HG03378 (cell line): ENCODE results near the gene METRNL.
"Not testable (repeated sequence)": the region's sequence is repeated elsewhere in the genome, so short reads cannot be mapped to it uniquely, and the experiment has no call there.

Source experiments
- ATAC-seq: cut with Tn5 transposase; IDR thresholded peaks from one replicate; pipeline ENCODE4 v1.9.1; 2021; ENCODE audit warnings: mild to moderate bottlenecking, moderate library complexity; ENCODE audit not compliant: unreplicated experiment

METRNL gene

DNA sequence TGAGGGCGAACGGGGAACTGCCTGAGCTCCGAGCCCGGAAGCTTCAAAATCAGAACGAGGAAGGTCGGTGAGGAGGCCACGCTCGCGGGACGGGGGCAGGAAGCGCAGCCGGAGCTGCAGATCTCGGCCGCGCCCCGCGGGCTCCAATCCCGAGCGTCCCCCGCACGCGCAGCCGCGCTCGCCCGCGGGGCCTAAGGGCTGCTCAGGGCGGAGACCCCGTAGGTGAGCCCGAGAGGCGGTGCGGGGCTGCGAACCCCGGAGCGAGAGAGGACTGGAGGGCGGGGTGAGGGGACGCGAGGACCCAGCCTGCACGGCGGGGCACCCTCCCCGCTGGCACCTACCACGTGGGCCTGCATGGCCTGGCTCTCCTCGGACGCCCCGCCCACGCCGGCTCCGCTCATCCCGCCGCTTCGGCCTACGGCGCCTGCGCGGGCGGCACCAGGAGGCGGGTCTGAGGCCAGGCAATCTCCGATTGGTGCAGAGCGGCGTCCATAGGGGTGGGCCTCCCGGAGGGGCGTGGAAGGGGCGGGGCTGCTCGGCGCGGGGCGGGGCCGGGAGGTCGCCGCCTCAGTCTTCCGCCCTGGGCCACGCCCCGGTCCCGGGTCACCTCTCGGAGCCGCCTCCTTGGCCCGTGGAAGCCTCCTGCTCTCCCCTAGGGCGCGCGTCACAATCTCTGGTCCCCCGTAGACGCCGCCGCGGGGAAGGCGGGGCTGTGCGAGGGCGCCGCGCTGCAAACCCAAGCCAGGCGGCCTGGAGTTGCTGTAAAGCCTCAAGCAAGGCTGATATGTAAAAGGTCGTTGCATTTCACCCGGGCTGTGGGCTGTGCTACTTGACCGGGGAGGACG is 27.8 kb upstream of the METRNL start:
- ATAC-seq, result peak; percentile 77

DNA sequence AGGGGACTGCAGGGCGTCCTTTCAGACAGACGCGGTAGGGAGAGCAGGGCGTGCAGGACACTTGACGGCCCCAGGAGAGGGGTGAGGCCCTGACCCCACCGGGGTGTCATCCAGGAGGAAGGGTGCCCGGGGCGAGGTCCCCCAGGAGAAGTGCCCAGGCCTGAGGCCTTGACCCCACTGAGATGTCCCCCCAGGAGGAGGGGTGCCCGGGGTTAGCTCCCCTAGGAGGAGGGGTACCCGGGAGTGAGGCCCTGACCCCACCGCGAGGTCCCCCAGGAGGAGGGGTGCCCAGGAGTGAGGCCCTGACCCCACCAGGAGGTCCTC is 27.2 kb upstream of the METRNL start:
- no peak for ATAC-seq

DNA sequence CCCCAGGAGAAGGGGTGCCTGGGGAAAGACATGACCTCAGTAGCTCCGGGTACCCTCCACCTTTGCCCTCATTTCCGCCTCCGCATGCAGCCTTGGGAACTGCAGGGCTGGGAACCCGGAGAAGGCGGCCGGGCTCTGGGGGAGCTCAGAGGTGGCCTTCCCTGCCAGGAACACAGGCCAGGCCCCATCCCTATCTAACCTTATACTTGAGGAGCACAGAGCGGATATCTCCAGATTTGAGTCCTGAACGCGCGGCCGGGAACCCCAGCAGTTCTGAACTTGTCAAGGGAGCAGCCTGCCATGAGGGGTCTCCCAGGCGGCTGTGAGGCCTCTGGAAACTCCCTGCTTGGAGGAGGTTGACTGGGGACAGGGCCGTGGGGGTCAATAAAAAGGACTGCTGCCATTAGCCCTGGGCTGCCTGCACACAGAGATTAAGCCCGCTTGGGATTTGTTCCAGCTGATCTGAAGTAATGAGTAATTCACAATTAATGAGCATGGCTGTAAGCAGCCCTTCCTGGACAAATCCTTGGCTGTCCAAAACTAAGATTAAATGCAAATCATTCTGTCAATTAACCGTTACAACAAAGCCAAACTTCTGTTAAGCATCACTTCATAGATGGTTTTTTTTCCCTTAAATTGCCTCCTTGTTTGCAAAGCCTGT is 26.3 kb upstream of the METRNL start:
- ATAC-seq, result no peak

DNA sequence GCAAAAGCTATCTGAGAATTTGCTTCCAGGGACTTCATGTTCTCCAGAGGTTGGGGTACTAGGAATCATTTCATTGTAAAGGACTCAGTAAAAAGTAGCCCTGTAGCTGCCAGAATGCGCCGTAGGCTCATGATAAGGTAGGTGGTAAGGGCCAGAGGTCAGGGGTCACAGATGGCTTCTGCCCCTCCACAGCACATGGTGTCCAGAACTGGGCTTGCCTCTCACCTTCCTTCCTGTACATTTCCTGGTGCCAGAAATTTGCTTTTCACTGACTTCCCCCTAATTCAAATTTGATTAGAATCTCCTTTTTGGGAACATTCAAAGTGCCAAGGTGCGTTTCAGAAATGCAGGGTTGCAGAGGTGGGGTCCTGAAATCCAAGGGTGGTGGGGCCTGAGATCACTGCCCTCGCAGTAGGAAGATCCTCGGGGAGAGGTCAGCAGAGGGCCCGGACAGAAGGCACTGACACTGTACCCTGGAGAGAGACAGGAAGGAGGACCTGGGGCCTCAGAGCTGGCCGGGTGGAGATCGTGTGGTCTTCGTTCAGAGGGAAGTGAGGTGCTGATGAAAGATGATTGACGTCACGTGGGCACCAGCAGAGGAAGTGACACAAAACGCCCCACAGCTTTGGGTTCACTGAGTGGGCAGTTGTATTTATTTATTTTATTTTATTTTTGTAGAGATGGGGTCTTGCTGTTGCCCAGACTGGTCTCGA is 25.5 kb upstream of the METRNL start:
- ATAC-seq, result no peak

DNA sequence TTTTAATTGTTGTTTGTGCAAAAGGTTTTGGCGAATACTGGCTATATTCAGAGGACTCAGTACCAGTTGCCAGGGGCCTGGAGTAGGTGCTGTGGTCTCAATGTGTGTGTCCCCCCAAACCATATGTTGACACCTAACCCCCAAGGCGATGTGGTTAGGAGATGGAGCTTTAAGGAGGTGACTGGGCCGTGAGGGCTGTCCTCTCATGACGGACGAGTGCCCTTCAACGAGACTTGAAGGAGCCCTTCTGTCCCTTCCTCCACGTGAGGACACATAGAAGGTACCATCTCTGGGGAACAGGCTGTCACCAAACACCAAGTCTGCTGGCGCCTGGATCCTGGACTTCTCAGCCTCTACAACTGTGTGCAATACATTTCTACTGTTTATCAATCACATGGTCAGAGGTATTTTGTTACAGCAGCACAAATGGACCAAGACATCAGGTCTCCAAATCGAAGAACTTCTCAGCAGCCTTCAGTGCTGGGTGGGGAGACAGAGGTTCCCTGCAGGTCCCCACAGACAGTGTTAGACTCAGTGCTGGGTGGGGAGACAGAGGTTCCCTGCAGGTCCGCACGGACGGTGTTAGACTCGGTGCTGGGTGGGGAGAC is 24.8 kb upstream of the METRNL start:
- no peak for ATAC-seq

DNA sequence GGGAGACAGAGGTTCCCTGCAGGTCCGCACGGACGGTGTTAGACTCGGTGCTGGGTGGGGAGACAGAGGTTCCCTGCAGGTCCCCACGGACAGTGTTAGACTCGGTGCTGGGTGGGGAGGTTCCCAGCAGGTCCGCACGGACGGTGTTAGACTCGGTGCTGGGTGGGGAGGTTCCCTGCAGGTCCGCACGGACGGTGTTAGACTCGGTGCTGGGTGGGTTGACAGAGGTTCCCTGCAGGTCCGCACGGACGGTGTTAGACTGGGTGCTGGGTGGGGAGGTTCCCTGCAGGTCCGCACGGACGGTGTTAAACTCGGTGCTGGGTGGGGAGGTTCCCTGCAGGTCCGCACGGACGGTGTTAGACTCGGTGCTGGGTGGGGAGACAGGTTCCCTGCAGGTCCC is 24.2 kb upstream of the METRNL start:
- ATAC-seq, result not testable (repeated sequence)

DNA sequence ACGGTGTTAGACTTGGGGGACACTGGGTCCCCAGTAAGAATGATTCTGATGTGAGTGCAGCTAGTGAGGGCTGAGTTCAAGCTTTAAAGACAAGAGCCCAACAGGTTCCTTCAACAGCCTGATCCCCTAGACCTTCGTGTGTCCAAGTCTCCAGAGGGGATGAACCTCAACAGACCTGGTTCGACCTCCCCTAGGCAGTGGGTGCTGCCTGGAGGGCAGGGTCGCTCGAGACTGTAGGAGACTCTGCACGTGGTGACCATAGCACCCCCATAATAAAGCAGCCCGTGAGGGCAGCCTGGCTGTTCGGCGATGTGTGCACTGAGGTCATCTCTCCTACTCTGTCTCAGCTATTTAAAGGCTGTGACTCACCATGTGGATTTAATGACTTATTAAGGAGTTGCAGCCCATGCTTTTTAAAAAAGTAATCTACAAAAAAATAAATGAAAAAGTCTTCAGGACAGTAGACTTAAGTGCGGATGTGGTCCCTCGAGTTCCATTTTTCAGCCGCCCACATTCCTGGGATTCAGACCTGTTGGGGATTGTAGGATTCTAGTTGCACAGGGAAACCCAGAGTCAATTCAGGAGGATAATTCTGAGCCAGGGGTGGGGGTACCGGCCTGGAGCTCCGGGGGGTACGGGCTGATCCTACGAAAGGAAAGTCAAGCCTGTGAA is 23.4 kb upstream of the METRNL start:
- no peak for ATAC-seq

DNA sequence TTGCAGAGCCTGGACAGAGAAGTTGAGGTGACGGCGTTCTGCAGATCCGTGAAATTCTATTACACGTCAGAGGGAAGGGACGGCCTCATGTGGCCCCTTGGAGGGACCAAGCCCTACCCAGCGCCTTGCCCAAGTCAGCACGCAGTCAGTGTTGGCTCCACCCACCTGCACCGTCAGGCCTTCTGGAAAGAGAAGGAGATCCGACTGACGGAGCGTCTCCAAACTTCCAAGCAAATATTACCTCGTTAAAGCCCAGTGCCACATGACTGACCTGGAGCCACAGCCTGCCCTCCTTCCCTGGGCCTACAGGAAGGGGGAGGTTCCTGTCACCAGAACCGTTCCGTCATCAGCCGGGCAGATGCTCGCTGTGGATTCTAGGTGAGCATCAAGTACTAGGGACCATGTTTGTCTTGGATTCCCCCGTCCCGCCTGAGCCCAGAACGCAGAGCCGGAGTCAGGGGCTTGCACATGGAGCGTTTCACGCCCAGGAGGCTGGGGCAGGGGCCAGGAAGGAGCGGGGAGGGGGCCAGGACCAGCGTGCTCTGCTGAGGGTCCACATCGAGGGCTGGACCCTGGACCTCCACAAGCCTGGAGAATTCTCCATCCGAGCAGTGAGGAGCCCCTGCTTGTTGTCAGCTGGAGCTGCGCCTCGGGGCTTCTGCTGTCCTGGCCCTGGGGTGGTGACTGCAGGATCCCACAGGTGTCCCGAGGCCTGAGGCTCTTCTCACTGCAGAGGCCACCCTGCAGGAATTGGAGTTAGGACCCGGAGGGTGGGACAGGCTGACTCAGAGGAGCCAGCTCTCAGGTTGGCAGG is 22.6 kb upstream of the METRNL start:
- ATAC-seq, result no peak

DNA sequence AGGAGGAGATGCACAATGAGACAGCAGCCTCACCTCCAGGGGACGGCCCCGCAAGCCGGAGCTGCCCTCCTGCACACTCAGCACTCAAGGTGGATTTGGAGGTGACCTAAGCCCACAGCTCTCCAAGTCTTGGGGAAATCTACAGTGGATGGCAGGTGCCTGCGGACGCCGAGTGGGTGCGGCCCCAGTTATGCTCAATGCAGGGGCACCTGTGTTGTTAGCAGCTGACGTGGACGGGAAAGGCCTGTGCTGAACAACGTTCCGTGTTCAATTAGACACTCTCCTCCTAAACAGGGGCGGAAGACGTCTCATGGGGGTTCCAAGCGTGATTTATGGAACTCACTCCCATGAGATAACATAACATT is 22.0 kb upstream of the METRNL start:
- no peak for ATAC-seq

DNA sequence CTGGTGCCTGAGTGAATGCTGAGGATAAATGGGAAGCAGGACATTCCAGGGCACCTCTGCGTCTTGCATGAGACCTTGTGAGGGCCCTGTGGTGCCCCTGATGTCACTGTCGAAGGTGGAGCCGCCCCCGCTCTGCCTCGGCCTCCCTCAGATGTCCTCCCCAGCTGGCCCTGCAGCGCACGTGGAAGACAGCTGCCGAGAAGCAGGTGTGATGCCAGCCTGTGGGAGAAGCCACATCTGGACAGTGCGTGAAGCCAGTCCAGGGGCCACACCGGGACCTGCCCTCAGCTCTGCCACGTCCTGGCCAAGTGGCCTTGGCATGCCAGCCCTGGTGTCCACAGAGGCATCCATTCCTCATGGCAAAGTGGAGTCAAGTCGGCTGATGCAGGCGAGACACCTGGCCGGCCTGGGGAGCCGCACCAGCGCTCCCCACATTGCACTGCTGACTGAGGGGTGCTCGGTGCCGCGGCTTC is 21.6 kb upstream of the METRNL start:
- ATAC-seq, result no peak

DNA sequence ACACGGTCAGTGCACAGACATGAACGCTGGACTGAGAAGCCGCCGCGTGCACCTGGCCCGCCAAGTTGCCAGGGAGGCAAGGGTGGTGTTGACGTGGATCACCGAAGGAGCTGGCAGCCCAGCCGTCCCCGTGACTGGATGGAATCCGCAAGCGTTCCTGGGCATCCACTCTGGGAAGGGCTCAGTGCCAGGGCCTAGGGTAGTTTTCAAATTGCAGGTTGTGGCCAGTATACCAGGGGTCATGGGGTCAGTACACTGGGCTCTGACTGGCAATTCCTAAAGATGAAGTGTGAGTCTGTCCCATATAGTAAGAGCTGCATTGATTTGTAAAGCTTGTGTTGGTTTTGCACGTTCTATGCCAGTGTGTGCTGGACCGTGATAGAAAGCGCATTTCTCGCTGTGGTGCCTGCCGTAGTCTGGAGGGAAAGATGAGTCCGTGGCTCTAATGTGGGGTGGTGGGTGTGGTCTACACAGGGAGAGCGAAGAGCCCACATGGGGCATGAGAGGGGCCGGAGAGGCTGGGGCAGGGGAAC is 21.1 kb upstream of the METRNL start:
- no peak for ATAC-seq

DNA sequence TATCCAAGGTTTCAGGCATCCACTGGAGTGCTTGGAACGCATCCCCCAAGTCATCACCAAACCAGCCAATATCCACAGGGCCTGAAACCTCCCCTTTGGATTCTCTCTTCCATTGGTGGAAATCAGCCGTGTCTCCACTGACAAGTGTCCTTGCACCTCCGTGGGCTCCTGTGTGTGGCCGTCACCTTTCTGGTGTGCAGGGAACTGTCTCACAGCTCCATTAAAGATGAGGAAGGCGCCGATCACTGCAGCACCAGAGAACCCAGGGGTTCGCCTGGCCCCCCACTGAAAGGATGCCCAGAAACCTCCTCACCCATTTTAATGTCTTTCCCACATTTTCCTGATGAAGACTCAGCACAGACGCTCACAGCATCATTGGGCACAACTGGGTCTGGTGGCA is 17.8 kb upstream of the METRNL start:
- ATAC-seq, result no peak

DNA sequence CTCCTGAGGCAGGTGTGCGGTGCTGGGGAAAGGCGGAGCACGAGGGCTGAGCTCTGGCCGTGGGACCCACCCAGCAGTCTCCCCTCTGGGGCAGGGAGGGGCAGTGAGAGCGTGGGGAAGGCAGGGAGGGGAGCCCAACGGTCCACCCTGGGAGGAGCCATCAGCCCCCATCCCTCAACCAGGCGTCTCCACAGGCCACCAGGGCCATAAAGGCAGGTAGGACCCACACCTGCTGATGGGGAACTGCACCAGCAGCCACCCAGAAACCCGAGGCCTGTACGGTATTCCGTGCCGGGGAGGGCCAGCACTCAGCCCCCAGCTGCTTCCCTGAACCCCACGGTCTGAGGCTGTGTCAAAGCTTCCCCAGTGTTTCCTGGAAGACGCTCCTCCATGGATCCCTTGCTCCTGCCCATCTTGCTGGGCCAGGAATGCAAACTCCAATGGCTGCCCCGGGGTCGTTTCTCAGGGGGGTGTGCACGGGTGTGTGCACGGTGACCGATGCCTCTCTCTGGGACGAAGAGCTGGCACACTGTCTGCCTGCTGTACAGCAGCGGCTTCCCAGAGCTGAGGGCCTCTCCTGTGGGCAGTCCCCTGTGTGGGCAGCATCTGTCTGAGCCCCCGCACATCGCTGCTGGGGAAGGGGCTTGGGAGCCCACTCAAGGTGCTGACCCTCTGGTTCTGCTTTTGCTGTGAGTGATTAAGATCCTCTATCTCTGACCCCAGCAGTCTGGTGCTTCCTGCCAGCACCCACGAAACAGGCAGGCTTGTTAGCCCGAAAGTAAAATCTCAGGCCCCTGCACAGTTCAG is 17.2 kb upstream of the METRNL start:
- no peak for ATAC-seq

DNA sequence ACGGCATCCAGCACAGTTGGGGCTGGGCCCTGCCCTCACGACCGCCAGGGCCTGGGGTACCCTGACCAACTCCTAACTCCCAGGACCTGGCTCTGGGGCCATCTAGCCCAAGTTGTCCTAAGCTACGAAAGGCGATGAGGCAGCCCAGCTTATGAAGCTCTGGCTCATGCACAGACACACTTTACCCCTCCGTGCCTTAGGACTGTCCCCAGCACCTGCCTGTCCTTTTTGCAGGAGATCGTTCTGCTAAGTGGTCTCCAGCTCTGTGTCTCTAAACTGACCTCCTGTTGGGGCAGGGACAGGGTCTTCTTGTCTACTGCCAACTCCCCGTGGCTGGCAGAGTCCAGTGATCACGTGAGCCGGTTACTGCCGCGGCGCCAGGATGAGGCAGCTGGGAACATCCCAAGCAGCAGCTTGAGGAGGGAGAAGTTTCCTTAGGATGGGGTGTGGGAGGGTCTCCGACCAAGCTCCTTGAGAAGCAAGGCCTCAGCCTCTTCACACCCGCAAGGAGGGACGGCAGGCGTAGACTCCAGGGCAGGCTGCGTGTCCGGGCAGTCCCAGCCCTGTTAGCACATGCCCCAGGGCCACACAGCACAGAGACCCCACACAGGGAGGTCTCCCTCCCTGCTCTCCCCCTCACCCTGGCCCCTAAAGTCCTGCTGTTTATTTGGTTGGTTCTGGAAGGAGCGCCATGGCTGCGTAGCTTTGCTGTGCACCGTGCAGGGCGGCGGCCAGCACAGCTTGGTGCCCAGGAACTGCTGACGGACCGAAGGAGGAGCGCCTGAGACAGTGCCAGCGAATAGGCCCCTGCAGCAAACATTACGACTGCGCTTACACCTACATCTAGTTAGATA is 16.4 kb upstream of the METRNL start:
- no peak for ATAC-seq

DNA sequence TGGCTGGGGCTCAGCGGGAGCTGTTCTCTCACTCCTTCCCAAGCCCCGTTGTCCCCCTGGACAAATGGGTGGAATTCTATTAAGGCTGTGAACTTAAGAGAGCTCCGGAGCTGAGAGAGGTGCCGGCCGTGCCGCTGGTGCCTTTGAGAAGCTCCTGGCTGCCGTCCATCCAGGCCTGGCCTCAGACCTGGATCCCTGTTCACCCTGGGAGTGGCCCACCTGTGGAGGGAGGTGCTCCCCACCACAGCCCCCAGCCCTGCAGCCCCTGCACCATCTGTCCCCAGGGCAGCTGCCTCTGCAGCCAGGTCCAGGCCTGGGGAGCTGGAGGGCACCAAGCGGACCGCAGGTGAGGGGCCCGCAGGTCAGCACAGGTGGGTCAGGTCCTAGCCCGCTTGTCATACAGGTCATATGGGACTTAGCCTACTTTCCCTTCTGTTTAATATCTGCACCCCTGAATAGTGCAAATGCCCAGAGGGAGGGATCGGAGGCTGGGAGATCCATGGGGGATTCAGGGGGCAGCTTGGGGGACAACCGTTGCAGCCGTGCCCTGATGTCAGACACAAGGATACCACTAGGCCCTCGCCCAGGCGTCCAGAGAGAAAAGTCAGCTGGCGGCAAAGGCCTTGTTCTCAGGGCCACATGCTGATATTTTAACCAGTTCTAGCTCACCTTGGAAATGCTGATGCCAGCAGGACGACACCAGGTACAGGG is 15.2 kb upstream of the METRNL start:
- ATAC-seq, result no peak

DNA sequence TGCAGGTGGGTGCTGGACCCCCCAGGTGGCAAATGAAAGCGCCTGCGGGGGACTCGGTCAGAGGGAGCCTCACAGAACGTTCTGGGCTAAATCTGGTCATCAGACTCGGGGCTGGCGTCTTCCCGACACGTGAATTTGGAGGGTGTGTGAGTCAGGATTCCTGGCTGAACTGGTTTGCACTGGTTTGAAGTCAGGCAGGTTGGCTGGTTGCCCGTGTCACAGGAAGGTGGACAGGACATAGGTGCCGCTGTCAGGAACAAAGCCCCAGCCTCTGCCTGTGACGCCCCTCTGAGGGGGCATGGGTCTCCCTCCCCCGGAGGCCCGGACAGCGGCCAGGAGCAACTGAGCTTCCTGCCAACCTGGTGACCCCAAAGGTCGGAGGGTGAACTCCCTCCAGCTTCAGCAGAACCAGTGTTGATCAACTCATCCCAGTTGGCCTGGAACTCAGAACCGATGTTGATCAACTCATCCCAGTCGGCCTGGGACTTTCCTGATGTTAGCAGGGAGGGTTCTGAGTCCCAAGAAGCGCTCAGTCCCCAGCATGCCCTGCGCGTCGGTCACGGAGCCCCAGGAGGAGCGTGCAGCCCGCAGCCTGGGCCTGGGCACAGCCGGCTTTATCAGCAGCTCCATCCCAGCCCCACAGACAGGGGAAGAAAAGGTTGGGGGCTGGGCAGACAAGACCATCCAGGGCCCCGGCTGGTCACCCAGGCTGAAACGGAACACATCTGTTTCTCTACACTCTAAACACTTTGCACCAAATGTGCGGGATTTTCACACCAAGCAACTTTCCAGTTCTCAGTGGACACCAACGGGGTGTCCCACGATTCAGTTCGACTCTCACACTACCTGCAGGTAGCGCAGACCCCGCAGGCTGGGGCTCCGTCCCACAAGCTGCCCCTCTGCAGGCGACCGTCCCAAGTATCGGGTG is 14.4 kb upstream of the METRNL start:
- no peak for ATAC-seq
